Tibial nerve (tissue), 3 donors: ENCODE results near the gene MDN1.

Experiments used
- POLR2A ChIP-seq, 2 donors: fragments of 450-650 bp; IDR thresholded peaks; one replicate each; pipeline ENCODE4 v1.6.1; 2017; ENCODE audit warnings: antibody characterized with exemption in 2 of 2, mild to moderate bottlenecking in 2 of 2, moderate library complexity in 2 of 2
- TF ChIP-seq, protein P1 (sequence below), 5 experiments: fragments of 200-600 bp in 3 of 5; fragments of 450-650 bp in 2 of 5; sonication (generic) in 3 of 5; IDR thresholded peaks; one replicate each; pipeline ENCODE4 v1.5.1; 2016 to 2019; ENCODE audit warnings: antibody characterized with exemption in 5 of 5, mild to moderate bottlenecking in 3 of 5, moderate library complexity in 2 of 5

DNA sequence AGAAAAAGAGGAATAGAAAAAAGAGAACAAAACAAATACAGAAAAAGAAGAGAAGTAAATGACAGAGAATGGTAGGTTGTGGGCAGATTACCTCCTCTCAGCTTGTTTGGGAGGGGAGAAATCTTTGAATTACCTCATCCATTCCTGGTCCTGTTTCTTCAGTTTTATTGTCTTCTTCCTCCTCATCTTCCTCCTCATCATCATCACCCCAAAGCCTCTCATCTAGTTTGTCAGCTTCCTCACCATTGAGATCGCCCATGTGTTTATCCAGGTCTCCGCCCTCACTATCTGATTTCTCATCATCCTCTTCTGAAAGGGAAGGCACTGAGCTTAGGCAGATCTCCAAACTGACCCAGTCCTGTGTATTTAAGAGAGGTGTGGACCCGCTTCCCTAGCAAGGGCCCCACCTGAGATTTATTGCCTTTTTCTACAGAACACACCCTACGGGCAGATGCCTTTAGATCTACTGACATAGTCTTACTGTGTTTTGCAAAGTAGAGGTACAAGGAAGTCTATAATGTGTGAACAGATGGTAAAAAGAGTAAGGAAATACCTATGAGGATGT lies 156.9 kb downstream of the MDN1 start:
- TF ChIP-seq, protein P1, sequence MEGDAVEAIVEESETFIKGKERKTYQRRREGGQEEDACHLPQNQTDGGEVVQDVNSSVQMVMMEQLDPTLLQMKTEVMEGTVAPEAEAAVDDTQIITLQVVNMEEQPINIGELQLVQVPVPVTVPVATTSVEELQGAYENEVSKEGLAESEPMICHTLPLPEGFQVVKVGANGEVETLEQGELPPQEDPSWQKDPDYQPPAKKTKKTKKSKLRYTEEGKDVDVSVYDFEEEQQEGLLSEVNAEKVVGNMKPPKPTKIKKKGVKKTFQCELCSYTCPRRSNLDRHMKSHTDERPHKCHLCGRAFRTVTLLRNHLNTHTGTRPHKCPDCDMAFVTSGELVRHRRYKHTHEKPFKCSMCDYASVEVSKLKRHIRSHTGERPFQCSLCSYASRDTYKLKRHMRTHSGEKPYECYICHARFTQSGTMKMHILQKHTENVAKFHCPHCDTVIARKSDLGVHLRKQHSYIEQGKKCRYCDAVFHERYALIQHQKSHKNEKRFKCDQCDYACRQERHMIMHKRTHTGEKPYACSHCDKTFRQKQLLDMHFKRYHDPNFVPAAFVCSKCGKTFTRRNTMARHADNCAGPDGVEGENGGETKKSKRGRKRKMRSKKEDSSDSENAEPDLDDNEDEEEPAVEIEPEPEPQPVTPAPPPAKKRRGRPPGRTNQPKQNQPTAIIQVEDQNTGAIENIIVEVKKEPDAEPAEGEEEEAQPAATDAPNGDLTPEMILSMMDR (IDR thresholded peaks at IDR 0.05): no peak
- no peak for TF ChIP-seq POLR2A (IDR thresholded peaks at IDR 0.05)
